GM12878 (cell line): ENCODE measurements around the gene MGRN1. TPM values are rescaled to one million over a fixed set of nuclear protein-coding genes. Genes with fewer than 3 reads are reported as not detected.
A peak's percentile ranks its signal among the peaks of the same experiment; 100 is the strongest.

ENCODE experiments used
- ATAC-seq: fragments of 200-7000 bp; cut with Tn5 transposase; 3 replicates; pipeline ENCODE4 v1.9.1; 2020; ENCODE audit warnings: mild to moderate bottlenecking, moderate library complexity
- BruUV-seq: library from RNA; stranded (reverse); fragments of 400-500 nt; replicated peaks from 2 replicates; lab custom pipeline; 2021; lab: Mats Ljungman, UMichigan
- CTCF ChIA-PET: fragments of 300-600 bp; sonication (Branson Sonifier 250); formaldehyde crosslinking; extraction: SDS; loops from one replicate; lab custom pipeline; 2021; ENCODE audit warnings: inconsistent platforms; lab: Yijun Ruan, JAX
- POLR2A ChIA-PET: fragments of 350-600 bp; formaldehyde crosslinking; extraction: SDS; loops from one replicate; lab custom pipeline; 2021; ENCODE audit warnings: inconsistent platforms; lab: Charles Lee
- RAD21 ChIA-PET: fragments of 300-600 bp; sonication (Branson Sonifier 250); formaldehyde crosslinking; loops from one replicate; lab custom pipeline; 2023; ENCODE audit warnings: antibody characterized with exemption; ENCODE audit not compliant: unreplicated experiment; lab: Charles Lee
- SMC1A ChIA-PET: fragments of 300-600 bp; sonication (Branson Sonifier 250); formaldehyde crosslinking; loops from one replicate; lab custom pipeline; 2023; ENCODE audit not compliant: unreplicated experiment, uncharacterized antibody; lab: Charles Lee
- DNase-seq: peaks from one replicate; pipeline ENCODE4 v3.0.0-alpha.2; 2011; ENCODE audit warnings: low read depth, low spot score
- FAIRE-seq: peaks from 3 replicates; lab custom pipeline; 2011; peaks lifted over from hg19 to GRCh38; lab: Jason Lieb, UNC
- H2AFZ ChIP-seq: 2 replicates; pipeline ENCODE4 v1.6.0; 2011; ENCODE audit warnings: low read depth, low read length, control low read depth; ENCODE audit not compliant: control insufficient read depth
- H3K27ac ChIP-seq: 2 replicates; pipeline ENCODE4 v1.5.1; 2011; ENCODE audit warnings: control low read depth; ENCODE audit not compliant: control insufficient read depth, insufficient read depth
- H3K27me3 ChIP-seq, 2 experiments: replicated peaks in 1 of 2; 2 replicates each; pipeline versions ENCODE4 v1.6.0 to v1.6.1; 2011; ENCODE audit warnings: low read length in 1 of 2; ENCODE audit not compliant: control insufficient read depth in 2 of 2, insufficient read depth in 2 of 2
- H3K36me3 ChIP-seq, 2 experiments: 2 replicates each; pipeline ENCODE4 v1.5.1; 2011; ENCODE audit warnings: low read length in 1 of 2; ENCODE audit not compliant: control insufficient read depth in 2 of 2, insufficient read depth in 2 of 2
- H3K4me1 ChIP-seq: 2 replicates; pipeline ENCODE4 v1.6.1; 2011; ENCODE audit warnings: mild to moderate bottlenecking, low read length, moderate library complexity, mixed read lengths; ENCODE audit not compliant: control insufficient read depth, insufficient read depth
- H3K4me2 ChIP-seq: 2 replicates; pipeline ENCODE4 v1.6.0; 2011; ENCODE audit warnings: control low read depth; ENCODE audit not compliant: control insufficient read depth, insufficient read depth
- H3K4me3 ChIP-seq: fragments of 200-600 bp; sonication (generic); 2 replicates; pipeline ENCODE4 v1.5.1; 2016
- H3K79me2 ChIP-seq: 2 replicates; pipeline ENCODE4 v1.6.0; 2011; ENCODE audit warnings: low read length; ENCODE audit not compliant: control insufficient read depth, insufficient read depth
- H3K9ac ChIP-seq: 2 replicates; pipeline ENCODE4 v1.8.0; 2011; ENCODE audit warnings: low read length, control low read depth, mixed read lengths; ENCODE audit not compliant: control insufficient read depth, insufficient read depth
- H3K9me3 ChIP-seq: replicated peaks from 3 replicates; pipeline ENCODE4 v1.5.1; 2011; ENCODE audit warnings: mild to moderate bottlenecking, low read length; ENCODE audit not compliant: control insufficient read depth, insufficient read depth
- H4K20me1 ChIP-seq: 2 replicates; pipeline ENCODE4 v1.6.0; 2011; ENCODE audit not compliant: control insufficient read depth, insufficient read depth
- BACH1 ChIP-seq: fragments of 450-650 bp; IDR thresholded peaks from 2 replicates; pipeline ENCODE4 v1.6.1; 2017; ENCODE audit warnings: mild to moderate bottlenecking, borderline replicate concordance
- BHLHE40 ChIP-seq, 2 experiments: fragments of 450-650 bp in 1 of 2; IDR thresholded peaks; 2 replicates each; pipeline ENCODE4 v1.6.1; 2011 to 2017; ENCODE audit warnings: low read depth in 2 of 2, borderline replicate concordance in 1 of 2, improper control_type of control experiment in 1 of 2, low read length in 1 of 2, mild to moderate bottlenecking in 1 of 2
- CBFB ChIP-seq: IDR thresholded peaks from 2 replicates; pipeline ENCODE4 v1.6.1; 2016; ENCODE audit warnings: antibody characterized with exemption, low read depth
- NR2C2 ChIP-seq: IDR thresholded peaks from 2 replicates; pipeline ENCODE4 v1.6.1; 2011; ENCODE audit warnings: borderline replicate concordance, low read depth; ENCODE audit not compliant: control insufficient read depth, insufficient read length
- POLR2AphosphoS5 ChIP-seq: IDR thresholded peaks from 2 replicates; pipeline ENCODE4 v1.6.1; 2011; ENCODE audit warnings: mild to moderate bottlenecking, low read length, inconsistent platforms
- RAD21 ChIP-seq: IDR thresholded peaks from 2 replicates; pipeline ENCODE4 v1.6.1; 2011; ENCODE audit warnings: mild to moderate bottlenecking, low read depth, low read length, moderate library complexity; ENCODE audit not compliant: insufficient read depth
- SUZ12 ChIP-seq: fragments of 200-600 bp; sonication (generic); IDR thresholded peaks from one replicate; pipeline ENCODE4 v1.6.1; 2018; ENCODE audit warnings: antibody characterized with exemption, mild to moderate bottlenecking; ENCODE audit not compliant: unreplicated experiment
- WGBS: methylation state at CpG from one replicate; pipeline ENCODE4 v1.1.6; 2016; ENCODE audit warnings: low lambda C conversion rate; ENCODE audit not compliant: insufficient replicate concordance, insufficient coverage; ENCODE audit errors: missing lambda C conversion rate; 5-methylcytosine and 5-hydroxymethylcytosine counted together
- in situ Hi-C: fragments of 300-500 bp; cut with MboI; formaldehyde crosslinking; loops from 9 replicates; pipeline ENCODE4 v1.14.3; 2018; ENCODE audit warnings: mixed read lengths
- intact Hi-C: fragments of 100-400 bp; cut with micrococcal nuclease; formaldehyde crosslinking; loops from one replicate; pipeline ENCODE4 v1.14.2; 2022; ENCODE audit not compliant: unreplicated experiment
- polyA plus RNA-seq, 11 experiments: library from polyadenylated mRNA; depleted of rRNA in 4 of 11; unstranded in 6 of 11; stranded (reverse) in 5 of 11; fragments of >200 nt; fragmentation: Nextera tagmentation in 4 of 11; fragmentation: Illumina TruSeq in 1 of 11; extraction: Ambion mirVana in 4 of 11; extraction: Trizol in 1 of 11; gene quantifications; 1 replicate in 1 of 11; 2 replicates in 10 of 11; pipeline versions ENCODE4 v1.2.1 to v1.2.3, GENCODE V29; 2011 to 2016; ENCODE audit warnings: inconsistent platforms in 2 of 11, missing spikeins in 2 of 11, low read depth in 1 of 11
- total RNA-seq, 4 experiments: library from RNA; depleted of rRNA in 3 of 4; stranded (reverse); fragments of >200 nt in 3 of 4; fragmentation: Illumina TruSeq in 1 of 4; extraction: Trizol in 1 of 4; gene quantifications; 2 replicates each; pipeline versions ENCODE4 v1.2.1 to v1.2.3, GENCODE V29; 2013 to 2021

MGRN1 gene
- total and polyA plus RNA-seq, 10 of the 15 experiments (the other 5 are each of a cell fraction or from before 2014, with no cell fraction given), result 0.35 to 86.7 (median 14.6) TPM

DNA sequence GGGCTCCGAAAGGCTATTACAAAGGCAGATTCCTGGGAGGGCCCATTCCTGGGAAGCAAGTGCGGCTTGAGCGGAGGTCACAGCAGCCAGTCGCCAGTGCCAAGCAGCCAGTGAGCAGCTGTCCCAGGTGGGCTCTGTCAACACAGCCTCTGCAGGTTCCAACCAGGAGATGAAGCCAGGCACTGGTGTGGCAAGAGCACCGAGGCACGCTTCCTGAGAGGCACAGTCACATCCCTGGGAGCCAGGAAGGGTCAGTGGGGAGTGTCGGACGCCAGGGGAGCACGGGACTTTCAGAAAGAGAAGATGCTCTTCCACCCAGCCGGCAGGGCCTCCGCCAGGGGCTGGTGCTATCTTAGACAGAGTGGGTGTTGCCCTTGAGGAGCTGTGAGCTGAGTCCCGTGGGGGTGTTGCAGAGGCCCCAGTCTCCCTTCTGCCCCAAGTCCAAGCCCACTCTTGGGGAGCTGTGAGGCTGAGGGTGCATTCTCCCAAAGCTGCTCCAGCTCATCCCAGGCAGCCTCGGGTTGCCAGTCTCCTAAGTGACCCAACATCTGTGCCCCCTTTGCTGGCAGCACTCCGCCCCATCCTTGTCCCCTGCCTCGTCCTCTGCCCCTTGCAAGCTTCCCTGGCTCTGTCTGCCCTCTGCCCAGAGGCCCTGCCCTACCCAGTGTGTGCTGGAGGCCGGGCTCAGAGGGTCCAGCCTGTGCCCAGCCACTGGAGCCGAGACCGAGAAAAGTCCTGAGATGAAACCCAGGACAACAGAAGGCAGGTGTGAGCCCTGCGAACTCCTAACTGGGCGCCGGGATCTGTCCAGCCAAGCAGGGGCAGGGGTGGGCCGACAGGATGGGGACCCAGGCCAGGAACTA, 16.6 kb upstream of the MGRN1 start:
- no peaks in the 10 kb centered on the region for H3K27me3 ChIP-seq
- FAIRE-seq (no peak), ATAC-seq (0 out of 3 replicates have a peak, but pooled peaks have one; percentile 6), DNase-seq (no peak)
- no peak for TF ChIP-seq RAD21
- TF ChIP-seq POLR2AphosphoS5, result peak; percentile 70; the same call in 1 of the 2 replicates
- no peak overlapping the region for H3K4me2 ChIP-seq
- peaks cover 4% of the 10 kb centered on the region; the same call in 1 of the 2 replicates for H3K4me1 ChIP-seq
- H3K79me2 ChIP-seq, result peaks cover 12% of the 10 kb centered on the region
- no peak overlapping the region for H3K27ac ChIP-seq
- ChIA-PET POLR2A (no interaction called here), SMC1A (no interaction called here), RAD21 (no interaction called here), CTCF (no interaction called here)
- WGBS, result 85% methylated on average over 22 of the region's 22 CpGs
- intact Hi-C loops, result no loop called here
- no peak overlapping the region for H2AFZ ChIP-seq
- peaks cover 0 to 10% of the 10 kb centered on the region in 2 experiments; a peak in 2 of 4 replicates for H3K36me3 ChIP-seq
- H3K9me3 ChIP-seq, result no peaks in the 10 kb centered on the region
- in situ Hi-C loops, result no loop called here
- no TSS peak for BruUV-seq
- H3K4me3 ChIP-seq, result no peak overlapping the region
- no peaks in the 10 kb centered on the region for H4K20me1 ChIP-seq
- H3K9ac ChIP-seq, result no peak overlapping the region

DNA sequence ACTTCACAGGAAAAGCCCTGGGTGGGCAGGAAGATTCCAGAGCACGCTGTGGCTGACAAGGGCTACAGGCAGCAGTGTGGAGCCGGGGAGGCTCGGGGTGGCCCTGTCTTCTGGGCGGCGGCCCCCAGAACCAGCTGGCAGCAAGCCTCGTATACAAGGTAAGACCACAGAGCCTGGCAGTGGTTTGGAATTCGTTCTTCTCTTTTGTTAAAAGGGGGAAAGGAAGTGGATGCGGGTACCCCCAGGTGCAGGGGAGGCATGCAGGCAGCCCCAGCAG, 16.0 kb upstream of the MGRN1 start:
- Histone ChIP-seq H3K9me3 (no peaks in the 10 kb centered on the region), H3K79me2 (peaks cover 17% of the 10 kb centered on the region), H3K27ac (no peak overlapping the region), H2AFZ (no peak overlapping the region), H3K36me3 (peaks cover 0 to 10% of the 10 kb centered on the region in 2 experiments; a peak in 2 of 4 replicates), H3K27me3 (no peaks in the 10 kb centered on the region), H3K4me1 (peaks cover 6% of the 10 kb centered on the region; the same call in 1 of the 2 replicates), H3K4me2 (no peak overlapping the region), H3K4me3 (no peak overlapping the region), H4K20me1 (no peaks in the 10 kb centered on the region), H3K9ac (no peak overlapping the region)
- ChIA-PET POLR2A (no interaction called here), RAD21 (no interaction called here), CTCF (no interaction called here), SMC1A (no interaction called here)
- in situ Hi-C loops (no loop called here), intact Hi-C loops (no loop called here)
- no peak for ATAC-seq
- no peak for DNase-seq
- no TSS peak for BruUV-seq
- TF ChIP-seq BACH1, result no peak
- TF ChIP-seq BHLHE40 (IDR thresholded peaks at IDR 0.05; ENCODE audit: borderline replicate concordance in 1 of 2, low read depth in 2 of 2, low read length in 1 of 2), result no peak
- TF ChIP-seq NR2C2, result no peak
- TF ChIP-seq CBFB, result no peak
- no peak for TF ChIP-seq SUZ12
- no peak for FAIRE-seq
- 70% methylated on average over 8 of the region's 8 CpGs for WGBS
